Retinal pigment epithelial cell (primary cell): ENCODE measurements around the gene BZW1.
"Not testable (repeated sequence)": the region's sequence is repeated elsewhere in the genome, so short reads cannot be mapped to it uniquely, and the experiment has no call there.

Experiments
- DNase-seq: peaks from one replicate; pipeline ENCODE4 v3.0.0-alpha.2; 2010; ENCODE audit warnings: low read depth
- H3K4me3 ChIP-seq: 2 replicates; pipeline ENCODE4 v1.5.1; 2011; ENCODE audit warnings: mild to moderate bottlenecking, low read length, control low read depth, moderate library complexity
- TF ChIP-seq, protein P1 (sequence below): conservative IDR thresholded peaks from 2 replicates; pipeline ENCODE4 v1.5.1; 2011; ENCODE audit warnings: low read depth, low read length, control low read depth, inconsistent platforms

The BZW1 gene

GRCh38 chr2:200798514-200798913 lies 13.2 kb upstream of the BZW1 start:
- TF ChIP-seq, protein P1, sequence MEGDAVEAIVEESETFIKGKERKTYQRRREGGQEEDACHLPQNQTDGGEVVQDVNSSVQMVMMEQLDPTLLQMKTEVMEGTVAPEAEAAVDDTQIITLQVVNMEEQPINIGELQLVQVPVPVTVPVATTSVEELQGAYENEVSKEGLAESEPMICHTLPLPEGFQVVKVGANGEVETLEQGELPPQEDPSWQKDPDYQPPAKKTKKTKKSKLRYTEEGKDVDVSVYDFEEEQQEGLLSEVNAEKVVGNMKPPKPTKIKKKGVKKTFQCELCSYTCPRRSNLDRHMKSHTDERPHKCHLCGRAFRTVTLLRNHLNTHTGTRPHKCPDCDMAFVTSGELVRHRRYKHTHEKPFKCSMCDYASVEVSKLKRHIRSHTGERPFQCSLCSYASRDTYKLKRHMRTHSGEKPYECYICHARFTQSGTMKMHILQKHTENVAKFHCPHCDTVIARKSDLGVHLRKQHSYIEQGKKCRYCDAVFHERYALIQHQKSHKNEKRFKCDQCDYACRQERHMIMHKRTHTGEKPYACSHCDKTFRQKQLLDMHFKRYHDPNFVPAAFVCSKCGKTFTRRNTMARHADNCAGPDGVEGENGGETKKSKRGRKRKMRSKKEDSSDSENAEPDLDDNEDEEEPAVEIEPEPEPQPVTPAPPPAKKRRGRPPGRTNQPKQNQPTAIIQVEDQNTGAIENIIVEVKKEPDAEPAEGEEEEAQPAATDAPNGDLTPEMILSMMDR = no peak
- no peak for DNase-seq
- H3K4me3 ChIP-seq = no peak overlapping the region

DNA sequence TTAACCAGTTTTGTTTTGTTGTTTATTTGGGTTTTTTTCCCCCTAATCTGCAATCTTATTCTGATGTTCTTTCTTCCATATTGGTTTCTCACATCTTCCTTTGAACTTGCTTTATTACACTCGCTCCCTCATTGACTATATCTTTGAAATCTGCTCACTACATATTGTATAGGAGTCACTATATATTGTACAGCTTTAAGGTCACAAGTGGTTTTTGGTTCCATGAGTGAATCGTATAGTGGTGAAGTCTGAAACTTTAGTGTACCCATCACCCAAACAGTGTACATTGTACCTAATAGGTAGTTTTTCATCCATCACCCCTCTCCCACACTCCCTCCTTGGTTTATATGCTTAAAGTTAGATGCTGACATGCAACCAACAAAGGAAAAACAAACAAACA lies 11.3 kb upstream of the BZW1 start:
- H3K4me3 ChIP-seq = no peak overlapping the region
- DNase-seq = no peak
- TF ChIP-seq, protein P1 = no peak

DNA sequence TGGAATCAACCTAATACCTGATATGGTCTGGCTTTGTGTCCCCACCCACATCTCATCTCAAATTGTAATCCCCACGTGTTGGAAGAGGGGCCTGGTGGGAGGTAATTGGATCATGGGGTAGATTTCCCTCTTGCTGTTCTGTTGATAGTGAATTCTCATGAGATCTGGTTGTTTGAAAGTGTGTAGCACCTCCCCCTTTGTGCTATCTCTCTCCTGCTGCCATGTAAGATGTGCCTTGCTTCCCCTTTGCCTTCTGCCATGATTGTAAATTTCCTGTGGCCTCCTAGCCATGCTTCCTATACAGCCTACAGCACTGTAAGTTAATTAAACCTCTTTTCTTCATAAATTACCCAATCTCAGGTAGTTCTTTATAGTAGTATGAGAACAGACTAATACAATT lies 10.3 kb upstream of the BZW1 start:
- H3K4me3 ChIP-seq, DNase-seq: not testable (repeated sequence)

DNA sequence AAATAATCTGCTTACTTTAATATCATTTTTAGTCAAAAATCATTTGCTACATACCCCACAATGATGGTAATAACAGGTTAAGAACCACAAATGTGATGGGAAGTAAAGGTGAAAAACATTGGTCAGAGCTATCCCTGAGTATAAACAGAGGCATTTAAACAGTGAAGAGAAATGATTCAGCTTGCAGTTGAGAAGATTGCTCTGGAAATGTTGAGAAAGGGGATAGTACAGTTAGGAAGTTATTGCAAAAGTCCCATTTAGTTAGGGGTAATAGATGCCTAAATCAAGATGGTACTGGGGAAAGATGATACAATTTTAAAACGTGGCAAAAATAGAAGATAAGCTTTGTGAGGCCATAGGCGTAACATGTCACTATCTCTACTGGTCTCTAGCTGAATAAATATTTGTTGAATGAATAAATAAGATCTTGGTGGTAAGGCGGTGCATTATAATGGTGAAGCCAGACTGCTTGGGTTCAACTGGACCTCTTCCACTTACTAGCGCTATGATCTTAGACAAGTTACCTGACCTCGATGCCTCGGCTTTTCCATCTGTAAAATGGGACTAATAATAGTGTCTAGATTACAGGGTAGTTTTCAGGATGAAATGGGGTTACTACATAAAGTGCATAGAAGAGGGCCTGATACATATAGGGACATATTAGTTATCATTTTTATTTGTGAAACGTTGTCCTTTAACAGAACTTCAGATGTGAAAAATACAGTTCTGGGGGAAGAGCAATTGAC lies 2.0 kb upstream of the BZW1 start:
- TF ChIP-seq, protein P1 = no peak
- no peak for DNase-seq
- H3K4me3 ChIP-seq = no peak overlapping the region

GRCh38 chr2:200810252-200810997 lies 1.3 kb upstream of the BZW1 start:
- H3K4me3 ChIP-seq = peak overlapping the region; percentile 88
- TF ChIP-seq, protein P1 = no peak
- no peak for DNase-seq

GRCh38 chr2:200810998-200811332 lies 745 bp upstream of the BZW1 start:
- no peak for DNase-seq
- TF ChIP-seq, protein P1 = no peak
- peak overlapping the region; percentile 88 for H3K4me3 ChIP-seq

DNA sequence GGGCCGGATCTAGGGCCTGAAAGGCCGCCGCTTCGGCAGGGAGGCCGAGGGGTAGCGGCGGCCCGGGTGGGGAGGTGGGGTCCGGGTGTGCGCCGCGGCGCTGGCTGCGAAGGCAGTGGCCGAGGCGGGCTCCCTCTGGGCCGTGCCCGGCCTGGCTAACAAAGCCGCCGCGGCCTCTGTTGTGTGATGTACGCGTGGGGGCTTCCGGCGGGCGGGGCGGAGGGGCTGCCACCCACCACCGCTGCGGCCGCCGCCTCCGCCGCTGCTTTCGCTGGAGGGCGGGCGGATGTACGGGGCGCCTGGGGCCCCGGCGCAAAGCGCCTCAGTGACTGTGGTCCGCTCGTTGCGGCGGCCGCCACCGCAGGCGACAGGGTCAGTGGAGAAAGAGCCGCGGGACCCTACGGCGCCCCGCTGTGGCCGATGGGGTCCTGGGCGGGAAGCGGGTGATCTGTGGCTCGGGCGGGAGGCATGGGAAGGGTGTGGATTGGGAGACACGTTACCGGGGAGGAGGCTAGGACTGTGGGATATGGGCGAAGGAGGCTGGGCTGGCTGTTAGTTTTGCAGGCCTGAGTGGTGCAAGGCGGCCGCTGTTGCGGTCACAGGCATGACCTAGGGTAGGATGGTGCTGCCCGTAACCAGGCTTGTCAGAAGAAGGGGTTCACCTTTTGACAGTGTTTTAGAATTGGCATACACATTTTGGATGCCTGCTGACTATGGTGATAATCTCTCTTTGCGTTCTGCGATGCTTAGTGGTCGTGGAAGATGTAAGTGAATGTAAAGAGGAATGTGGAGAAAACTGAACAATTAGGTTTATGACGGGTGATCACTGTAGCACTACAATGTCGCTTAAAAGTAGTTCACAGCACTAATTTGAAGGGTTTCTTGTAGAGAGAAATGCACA lies 662 bp downstream of the BZW1 start:
- H3K4me3 ChIP-seq = peak overlapping the region; percentile 88
- DNase-seq = no peak
- TF ChIP-seq, protein P1 = peak; percentile 68
